Spleen (tissue), 11 donors: ENCODE measurements around the gene GABARAP. TPM values are rescaled to one million over a fixed set of nuclear protein-coding genes. Genes with fewer than 3 reads are reported as not detected.

Experiments
- DNase-seq: peaks from one replicate; pipeline ENCODE4 v3.0.0-alpha.2; 2020
- H3K27ac ChIP-seq, 8 donors: fragments of 200-600 bp; sonication (generic) in 7 of 8; 1 replicate in 4 of 8; 2 replicates in 4 of 8; pipeline versions ENCODE4 v1.5.0 to v1.8.0; 2016 to 2021; ENCODE audit warnings: inconsistent platforms in 4 of 8, mild to moderate bottlenecking in 4 of 8, moderate library complexity in 1 of 8
- H3K27me3 ChIP-seq, 7 donors: fragments of 200-600 bp; sonication (generic) in 6 of 7; replicated peaks in 1 of 7; 1 replicate in 4 of 7; 2 replicates in 3 of 7; pipeline versions ENCODE4 v1.5.0 to v1.8.0; 2016 to 2021; ENCODE audit warnings: inconsistent platforms in 3 of 7, mild to moderate bottlenecking in 1 of 7
- H3K36me3 ChIP-seq, 6 donors: fragments of 200-600 bp; sonication (generic) in 5 of 6; 1 replicate in 4 of 6; 2 replicates in 2 of 6; pipeline versions ENCODE4 v1.5.0 to v1.8.0; 2016 to 2021; ENCODE audit warnings: inconsistent platforms in 2 of 6
- H3K4me1 ChIP-seq, 6 donors: fragments of 200-600 bp; sonication (generic) in 5 of 6; 1 replicate in 3 of 6; 2 replicates in 3 of 6; pipeline versions ENCODE4 v1.5.0 to v1.8.0; 2016 to 2021; ENCODE audit warnings: inconsistent platforms in 3 of 6
- H3K4me3 ChIP-seq, 8 donors: fragments of 200-600 bp; sonication (generic) in 7 of 8; 1 replicate in 4 of 8; 2 replicates in 4 of 8; pipeline versions ENCODE4 v1.5.0 to v1.8.0; 2016 to 2021; ENCODE audit warnings: inconsistent platforms in 4 of 8, mild to moderate bottlenecking in 4 of 8, moderate library complexity in 2 of 8
- H3K9me3 ChIP-seq, 8 donors: fragments of 200-600 bp; sonication (generic) in 7 of 8; 1 replicate in 4 of 8; 2 replicates in 4 of 8; pipeline versions ENCODE4 v1.5.0 to v1.8.0; 2016 to 2021; ENCODE audit warnings: inconsistent platforms in 4 of 8
- POLR2A ChIP-seq, 3 donors: fragments of 450-650 bp; IDR thresholded peaks; one replicate each; pipeline ENCODE4 v1.5.1; 2017; ENCODE audit warnings: antibody characterized with exemption in 3 of 3, mild to moderate bottlenecking in 1 of 3
- POLR2AphosphoS5 ChIP-seq, 3 donors: sonication (generic); formaldehyde crosslinking; IDR thresholded peaks; one replicate each; pipeline ENCODE4 v1.5.1; 2017; ENCODE audit warnings: antibody characterized with exemption in 3 of 3
- WGBS, 5 donors: extraction: QIAGEN DNeasy Blood & Tissue Kit in 3 of 5; methylation state at CpG; one replicate each; pipeline versions ENCODE4 v1.1.5 to v1.1.7; 2013 to 2018; 5-methylcytosine and 5-hydroxymethylcytosine counted together
- intact Hi-C: fragments of 100-400 bp; cut with DNase I; formaldehyde crosslinking; loops from one replicate; pipeline ENCODE4 v1.15.0; 2023; ENCODE audit warnings: low total_unique reads
- polyA plus RNA-seq, 3 donors: library from polyadenylated mRNA; stranded (reverse); fragments of 200-250 nt; gene quantifications; one replicate each; pipeline ENCODE4 v1.2.1, GENCODE V29; 2013
- total RNA-seq, 7 donors: library from RNA; depleted of rRNA in 3 of 7; stranded (reverse); fragments of >200 nt in 3 of 7; fragmentation: NEBNext Ultra II Directional in 4 of 7; extraction: Animal tissue kit (Norgen Biotek cat#: 25700) in 4 of 7; gene quantifications; one replicate each; pipeline versions ENCODE4 v1.1.0 to v1.2.1, GENCODE V29; 2016 to 2021
- TF ChIP-seq, protein P1 (sequence below), 11 experiments: fragments of 200-600 bp in 7 of 11; fragments of 450-650 bp in 4 of 11; sonication (generic) in 4 of 11; IDR thresholded peaks in 8 of 11; conservative IDR thresholded peaks in 3 of 11; 1 replicate in 7 of 11; 2 replicates in 4 of 11; pipeline versions ENCODE4 v1.4.0 to v1.8.0; 2016 to 2021; ENCODE audit warnings: antibody characterized with exemption in 11 of 11, inconsistent platforms in 4 of 11, mild to moderate bottlenecking in 1 of 11
- donor health status: healthy with polysubstance abuse.
- donor health status: DM: no; HTN: no; CAD: no; lungs with moderate emphysema.
- donor health status: DM: no; HTN: no; CAD: no.
- donor health status: Bipolar disorder and iron deficiency.
- donor health status: healthy.
- donor health status: DM: no; HTN: no; CAD: no.
- donor health status: DM: yes; HTN: yes; CAD: no.

GABARAP gene
- total and polyA plus RNA-seq, 10 donors: 222 to 855 (median 489) TPM

DNA sequence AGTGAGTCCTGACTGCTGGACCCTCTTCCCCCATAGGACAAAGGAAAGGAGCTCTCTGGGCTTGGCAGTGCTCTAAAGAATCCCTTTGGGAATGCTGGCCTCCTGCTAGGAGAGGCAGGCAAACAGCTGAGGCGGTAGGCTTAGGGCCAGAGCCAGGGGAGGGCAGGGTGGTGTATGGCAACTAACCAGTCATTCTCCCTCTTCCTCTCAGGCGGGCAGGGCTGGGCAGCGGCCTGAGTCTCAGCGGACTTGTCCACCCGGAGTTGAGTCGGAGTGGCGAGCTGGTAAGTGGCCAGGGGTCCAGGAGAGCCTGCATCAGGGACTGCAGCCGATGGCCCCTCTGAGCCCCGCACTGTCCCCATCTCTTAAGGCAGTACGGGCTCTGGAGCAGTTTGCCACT lies 18.1 kb downstream of the GABARAP start:
- intact Hi-C loops: no loop called here
- peak; percentile 23 to 66 (median 42) for TF ChIP-seq POLR2AphosphoS5 (IDR thresholded peaks at IDR 0.05)
- TF ChIP-seq, protein P1, sequence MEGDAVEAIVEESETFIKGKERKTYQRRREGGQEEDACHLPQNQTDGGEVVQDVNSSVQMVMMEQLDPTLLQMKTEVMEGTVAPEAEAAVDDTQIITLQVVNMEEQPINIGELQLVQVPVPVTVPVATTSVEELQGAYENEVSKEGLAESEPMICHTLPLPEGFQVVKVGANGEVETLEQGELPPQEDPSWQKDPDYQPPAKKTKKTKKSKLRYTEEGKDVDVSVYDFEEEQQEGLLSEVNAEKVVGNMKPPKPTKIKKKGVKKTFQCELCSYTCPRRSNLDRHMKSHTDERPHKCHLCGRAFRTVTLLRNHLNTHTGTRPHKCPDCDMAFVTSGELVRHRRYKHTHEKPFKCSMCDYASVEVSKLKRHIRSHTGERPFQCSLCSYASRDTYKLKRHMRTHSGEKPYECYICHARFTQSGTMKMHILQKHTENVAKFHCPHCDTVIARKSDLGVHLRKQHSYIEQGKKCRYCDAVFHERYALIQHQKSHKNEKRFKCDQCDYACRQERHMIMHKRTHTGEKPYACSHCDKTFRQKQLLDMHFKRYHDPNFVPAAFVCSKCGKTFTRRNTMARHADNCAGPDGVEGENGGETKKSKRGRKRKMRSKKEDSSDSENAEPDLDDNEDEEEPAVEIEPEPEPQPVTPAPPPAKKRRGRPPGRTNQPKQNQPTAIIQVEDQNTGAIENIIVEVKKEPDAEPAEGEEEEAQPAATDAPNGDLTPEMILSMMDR (IDR thresholded peaks at IDR 0.05 in 8 of 11, conservative IDR thresholded peaks at IDR 0.05 in 3 of 11): no peak
- no peak for DNase-seq
- Histone ChIP-seq H3K27ac (peak overlapping the region in 1 of 8 donors; percentile 38), H3K36me3 (peaks cover 0 to 83% (median 70%) of the 10 kb centered on the region in 6 donors), H3K4me3 (no peak overlapping the region), H3K27me3 (no peaks in the 10 kb centered on the region), H3K9me3 (no peaks in the 10 kb centered on the region), H3K4me1 (peaks cover 14 to 42% (median 24%) of the 10 kb centered on the region in 6 donors)
- WGBS, 5 donors: 78 to 93% (median 91%) methylated on average over 9 to 10 of the region's 10 CpGs

DNA sequence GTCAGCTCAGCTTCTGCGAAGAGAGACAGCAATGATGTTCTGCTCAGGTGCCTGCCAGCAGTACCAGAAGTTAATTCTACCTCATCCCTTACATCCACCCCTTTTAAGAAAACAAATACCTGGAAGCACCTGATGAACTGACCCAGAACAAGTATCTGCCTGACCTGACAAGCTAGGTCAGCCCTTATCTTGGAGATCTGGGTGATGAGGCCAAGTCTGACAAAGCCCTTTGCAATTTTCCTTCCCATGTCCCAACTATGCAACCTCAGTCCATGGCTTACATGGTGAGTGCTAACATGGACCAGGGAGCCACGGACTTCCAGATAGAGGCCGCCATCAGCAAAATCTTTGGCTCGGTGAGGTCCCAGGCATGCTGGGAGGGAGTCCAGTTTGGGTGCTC lies 18.9 kb downstream of the GABARAP start:
- Histone ChIP-seq H3K27ac (peak overlapping the region in 1 of 8 donors; percentile 38), H3K9me3 (no peaks in the 10 kb centered on the region), H3K27me3 (no peaks in the 10 kb centered on the region), H3K36me3 (peaks cover 0 to 76% (median 63%) of the 10 kb centered on the region in 6 donors), H3K4me1 (peaks cover 19 to 50% (median 32%) of the 10 kb centered on the region in 6 donors), H3K4me3 (no peak overlapping the region)
- TF ChIP-seq POLR2A (IDR thresholded peaks at IDR 0.05) (no peak), POLR2AphosphoS5 (IDR thresholded peaks at IDR 0.05) (no peak)
- TF ChIP-seq, protein P1 (IDR thresholded peaks at IDR 0.05 in 8 of 11, conservative IDR thresholded peaks at IDR 0.05 in 3 of 11): no peak
- WGBS, 5 donors: 88 to 98% (median 93%) methylated on average over 4 of the region's 4 CpGs
- intact Hi-C loops: no loop called here
- DNase-seq: no peak

DNA sequence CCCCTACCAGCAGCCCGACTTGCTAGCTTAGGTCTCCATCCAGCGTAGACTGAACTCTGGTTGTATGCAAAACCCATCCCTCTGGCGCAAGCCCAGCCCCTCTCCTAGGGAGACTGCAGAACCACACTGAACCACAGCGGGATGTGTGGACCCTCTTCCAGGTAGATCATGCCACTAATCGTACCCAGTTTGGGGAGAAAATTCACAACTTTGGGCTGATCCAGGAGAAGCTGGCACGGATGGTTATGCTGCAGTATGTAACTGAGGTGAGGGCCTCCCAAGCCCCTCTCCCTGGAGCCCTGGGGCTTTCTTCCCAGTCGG lies 19.3 kb downstream of the GABARAP start:
- WGBS, 5 donors: 83 to 90% (median 86%) methylated on average over 6 to 7 of the region's 7 CpGs
- Histone ChIP-seq H3K36me3 (peaks cover 0 to 72% (median 59%) of the 10 kb centered on the region in 6 donors), H3K27me3 (no peaks in the 10 kb centered on the region), H3K27ac (peak overlapping the region in 1 of 8 donors; percentile 38), H3K4me1 (peaks cover 23 to 54% (median 36%) of the 10 kb centered on the region in 6 donors), H3K4me3 (no peak overlapping the region), H3K9me3 (no peaks in the 10 kb centered on the region)
- intact Hi-C loops: no loop called here
- TF ChIP-seq POLR2A (IDR thresholded peaks at IDR 0.05) (no peak), POLR2AphosphoS5 (IDR thresholded peaks at IDR 0.05) (peak in 1 of 3 donors; percentile 16)
- no peak for DNase-seq

DNA sequence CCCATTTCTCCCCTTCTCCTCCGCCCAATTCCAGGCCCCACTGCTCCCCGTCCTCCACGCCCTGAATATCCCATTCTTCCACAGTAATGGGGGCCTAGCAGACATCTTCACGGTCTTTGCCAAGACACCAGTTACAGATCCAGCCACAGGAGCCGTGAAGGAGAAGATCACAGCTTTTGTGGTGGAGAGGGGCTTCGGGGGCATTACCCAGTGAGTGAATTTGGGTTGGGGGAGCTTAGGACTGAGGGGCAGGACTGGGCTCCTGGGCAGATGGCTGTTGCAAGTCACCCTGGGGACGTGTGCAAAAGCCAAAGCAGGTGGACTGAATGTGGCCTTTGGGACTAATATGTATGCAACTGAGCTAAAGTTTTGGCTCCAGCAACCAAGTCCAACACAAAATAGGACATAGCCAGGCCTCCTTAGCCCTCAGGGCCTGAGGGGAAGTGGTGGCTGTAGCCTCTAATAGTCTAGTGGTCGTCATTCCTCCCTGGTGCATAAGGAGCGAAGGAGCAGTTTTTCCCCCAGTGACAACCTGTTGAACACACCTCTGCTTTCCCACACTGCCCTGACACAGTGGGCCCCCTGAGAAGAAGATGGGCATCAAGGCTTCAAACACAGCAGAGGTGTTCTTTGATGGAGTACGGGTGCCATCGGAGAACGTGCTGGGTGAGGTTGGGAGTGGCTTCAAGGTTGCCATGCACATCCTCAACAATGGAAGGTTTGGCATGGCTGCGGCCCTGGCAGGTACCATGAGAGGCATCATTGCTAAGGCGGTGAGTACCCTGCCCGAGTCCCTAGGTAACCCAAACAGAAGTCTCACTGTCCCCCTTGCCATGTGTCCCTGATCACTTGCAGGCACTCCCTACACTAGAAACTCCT lies 19.9 kb downstream of the GABARAP start:
- peaks cover 0 to 66% (median 53%) of the 10 kb centered on the region in 6 donors for H3K36me3 ChIP-seq
- WGBS, 5 donors: 86 to 93% (median 91%) methylated on average over 15 of the region's 15 CpGs

More for the DNA sequence above, 19.9 kb downstream of the GABARAP start:
- no peak overlapping the region for H3K4me3 ChIP-seq
- peak overlapping the region in 3 of 8 donors; percentile 91 to 99 (median 97) for H3K27ac ChIP-seq
- peaks cover 27 to 60% (median 42%) of the 10 kb centered on the region in 6 donors for H3K4me1 ChIP-seq
- DNase-seq: no peak
- intact Hi-C loops: no loop called here
- TF ChIP-seq POLR2AphosphoS5 (IDR thresholded peaks at IDR 0.05) (no peak), POLR2A (IDR thresholded peaks at IDR 0.05) (no peak)
- TF ChIP-seq, protein P1 (IDR thresholded peaks at IDR 0.05 in 8 of 11, conservative IDR thresholded peaks at IDR 0.05 in 3 of 11): no peak
- no peaks in the 10 kb centered on the region for H3K9me3 ChIP-seq
- no peaks in the 10 kb centered on the region for H3K27me3 ChIP-seq
